Keratinocyte (primary cell): Measurements from ENCODE around the gene MIGA2. TPM values are rescaled to one million over a fixed set of nuclear protein-coding genes. Genes with fewer than 3 reads are reported as not detected.

Experiments
- DNase-seq: peaks from one replicate; pipeline ENCODE4 v3.0.0-alpha.2; 2011; ENCODE audit warnings: low read depth, missing footprints, low spot score
- FAIRE-seq: peaks from 2 replicates; lab custom pipeline; 2011; peaks lifted over from hg19 to GRCh38; lab: Jason Lieb, UNC
- H2AFZ ChIP-seq: 2 replicates; pipeline ENCODE4 v1.6.0; 2012; ENCODE audit warnings: low read length, control low read depth, inconsistent platforms; ENCODE audit not compliant: control insufficient read depth
- H3K27ac ChIP-seq: 2 replicates; pipeline ENCODE4 v1.5.1; 2011; ENCODE audit warnings: low read length; ENCODE audit not compliant: control insufficient read depth, insufficient read depth
- H3K27me3 ChIP-seq: 3 replicates; pipeline ENCODE4 v1.6.0; 2011; ENCODE audit warnings: low read length; ENCODE audit not compliant: control insufficient read depth, insufficient read depth; ENCODE audit errors: extremely low read depth
- H3K36me3 ChIP-seq, 2 experiments: 2 replicates in 1 of 2; 3 replicates in 1 of 2; pipeline ENCODE4 v1.5.1; 2011; ENCODE audit warnings: low read length in 2 of 2, mild to moderate bottlenecking in 1 of 2; ENCODE audit not compliant: control insufficient read depth in 2 of 2, insufficient read depth in 2 of 2; ENCODE audit errors: extremely low read depth in 1 of 2
- H3K4me1 ChIP-seq: 3 replicates; pipeline ENCODE4 v1.5.1; 2011; ENCODE audit warnings: low read length; ENCODE audit not compliant: control insufficient read depth, insufficient read depth; ENCODE audit errors: extremely low read depth
- H3K4me2 ChIP-seq: 3 replicates; pipeline ENCODE4 v1.6.0; 2011; ENCODE audit warnings: low read depth, low read length; ENCODE audit not compliant: control insufficient read depth, insufficient read depth; ENCODE audit errors: extremely low read depth
- H3K4me3 ChIP-seq, 3 experiments: fragments of 200-600 bp in 1 of 3; sonication (generic) in 1 of 3; 2 replicates in 2 of 3; 3 replicates in 1 of 3; pipeline ENCODE4 v1.5.1; 2011 to 2016; ENCODE audit warnings: low read length in 3 of 3, mild to moderate bottlenecking in 3 of 3, control low read depth in 2 of 3, inconsistent platforms in 1 of 3, low read depth in 1 of 3, mixed read lengths in 1 of 3, mixed run types in 1 of 3, moderate library complexity in 1 of 3; ENCODE audit not compliant: control insufficient read depth in 2 of 3, insufficient read depth in 2 of 3; ENCODE audit errors: extremely low read depth in 1 of 3
- H3K79me2 ChIP-seq: 2 replicates; pipeline ENCODE4 v1.6.0; 2012; ENCODE audit warnings: low read length; ENCODE audit not compliant: control insufficient read depth, insufficient read depth
- H3K9ac ChIP-seq: 3 replicates; pipeline ENCODE4 v1.6.0; 2011; ENCODE audit warnings: low read length; ENCODE audit not compliant: control insufficient read depth, insufficient read depth; ENCODE audit errors: extremely low read depth
- H3K9me1 ChIP-seq: 3 replicates; pipeline ENCODE4 v1.6.0; 2011; ENCODE audit warnings: low read length; ENCODE audit not compliant: control insufficient read depth, insufficient read depth; ENCODE audit errors: extremely low read depth
- H3K9me3 ChIP-seq: 2 replicates; pipeline ENCODE4 v1.5.1; 2012; ENCODE audit warnings: low read depth, low read length; ENCODE audit not compliant: control insufficient read depth
- H4K20me1 ChIP-seq: 3 replicates; pipeline ENCODE4 v1.6.0; 2011; ENCODE audit warnings: low read length; ENCODE audit not compliant: control insufficient read depth, insufficient read depth; ENCODE audit errors: extremely low read depth
- CTCF ChIP-seq, 3 experiments: IDR thresholded peaks in 1 of 3; conservative IDR thresholded peaks in 1 of 3; optimal IDR thresholded peaks in 1 of 3; 2 replicates in 2 of 3; 3 replicates in 1 of 3; pipeline versions ENCODE3 to v1.5.1; 2011; ENCODE audit warnings: low read length in 3 of 3, mild to moderate bottlenecking in 3 of 3, moderate library complexity in 2 of 3, control low read depth in 1 of 3, inconsistent platforms in 1 of 3; ENCODE audit not compliant: insufficient read depth in 2 of 3; ENCODE audit errors: extremely low read depth in 1 of 3
- EZH2 ChIP-seq: IDR thresholded peaks from one replicate; pipeline ENCODE4 v1.6.1; 2012; ENCODE audit warnings: inconsistent platforms, mild to moderate bottlenecking, low read length, moderate library complexity
- dilution Hi-C: fragments of 300-500 bp; cut with MboI; formaldehyde crosslinking; loops from one replicate; pipeline ENCODE4 v1.7.0; 2020; ENCODE audit warnings: low sequenced_read_pairs; ENCODE audit not compliant: extremely low pct_ligation_motif_present
- polyA plus RNA-seq, 5 experiments: library from polyadenylated mRNA; depleted of rRNA in 3 of 5; stranded (reverse) in 3 of 5; stranded (forward) in 1 of 5; unstranded in 1 of 5; fragments of >200 nt; gene quantifications; 1 replicate in 1 of 5; 2 replicates in 3 of 5; 3 replicates in 1 of 5; pipeline versions ENCODE4 v1.2.1 to v1.2.3, GENCODE V29; 2011 to 2012; ENCODE audit warnings: missing spikeins in 2 of 5, low read depth in 1 of 5, low replicate concordance in 1 of 5

MIGA2 gene
- polyA plus RNA-seq, 1 donor (not counting 4 experiments of a cell fraction or from before 2014, with no cell fraction given), result 8.5 TPM

- no peaks in the 10 kb centered on the region for H3K79me2 ChIP-seq
- peaks cover 20 to 23% of the 10 kb centered on the region in 2 experiments for H3K36me3 ChIP-seq
- no peaks in the 10 kb centered on the region for H4K20me1 ChIP-seq
- TF ChIP-seq EZH2 (no peak), CTCF (optimal IDR thresholded peaks at IDR 0.05 in 1 of 3, IDR thresholded peaks at IDR 0.05 in 1 of 3, conservative IDR thresholded peaks at IDR 0.05 in 1 of 3; ENCODE audit: extremely low read depth in 1 of 3, insufficient read depth in 2 of 3, low read length in 3 of 3) (no peak)
- no peaks in the 10 kb centered on the region for H3K27me3 ChIP-seq
- no peaks in the 10 kb centered on the region for H3K9me3 ChIP-seq
- H3K9me1 ChIP-seq, result no peaks in the 10 kb centered on the region
- no peak overlapping the region for H3K4me2 ChIP-seq
- H3K9ac ChIP-seq, result no peak overlapping the region
- no peak overlapping the region for H3K27ac ChIP-seq
- dilution Hi-C loops, result no loop called here
- H3K4me1 ChIP-seq, result no peaks in the 10 kb centered on the region
- H2AFZ ChIP-seq, result no peak overlapping the region
- DNase-seq, result no peak
- FAIRE-seq, result no peak
- H3K4me3 ChIP-seq, result no peak overlapping the region
Observed at GRCh38 chr9:129012893-129013448, 23.5 kb upstream of the MIGA2 start.

- Histone ChIP-seq H2AFZ (no peak overlapping the region), H3K9ac (no peak overlapping the region), H4K20me1 (no peaks in the 10 kb centered on the region), H3K4me1 (no peaks in the 10 kb centered on the region), H3K4me2 (no peak overlapping the region), H3K27me3 (no peaks in the 10 kb centered on the region), H3K36me3 (peaks cover 20 to 23% of the 10 kb centered on the region in 2 experiments), H3K27ac (no peak overlapping the region), H3K9me1 (no peaks in the 10 kb centered on the region), H3K9me3 (no peaks in the 10 kb centered on the region), H3K4me3 (no peak overlapping the region), H3K79me2 (no peaks in the 10 kb centered on the region)
- dilution Hi-C loops, result no loop called here
- TF ChIP-seq CTCF (optimal IDR thresholded peaks at IDR 0.05 in 1 of 3, IDR thresholded peaks at IDR 0.05 in 1 of 3, conservative IDR thresholded peaks at IDR 0.05 in 1 of 3; ENCODE audit: extremely low read depth in 1 of 3, insufficient read depth in 2 of 3, low read length in 3 of 3) (no peak), EZH2 (no peak)
- FAIRE-seq (no peak), DNase-seq (no peak)
Observed at GRCh38 chr9:129013674-129014073, 22.8 kb upstream of the MIGA2 start.
